NCI-H1436 (cell line): Measurements from ENCODE around the gene CHD6.

ENCODE experiments used
- DNase-seq: peaks from one replicate; lab custom pipeline; 2025; lab: John Stamatoyannopoulos, UW

CHD6 gene

DNA sequence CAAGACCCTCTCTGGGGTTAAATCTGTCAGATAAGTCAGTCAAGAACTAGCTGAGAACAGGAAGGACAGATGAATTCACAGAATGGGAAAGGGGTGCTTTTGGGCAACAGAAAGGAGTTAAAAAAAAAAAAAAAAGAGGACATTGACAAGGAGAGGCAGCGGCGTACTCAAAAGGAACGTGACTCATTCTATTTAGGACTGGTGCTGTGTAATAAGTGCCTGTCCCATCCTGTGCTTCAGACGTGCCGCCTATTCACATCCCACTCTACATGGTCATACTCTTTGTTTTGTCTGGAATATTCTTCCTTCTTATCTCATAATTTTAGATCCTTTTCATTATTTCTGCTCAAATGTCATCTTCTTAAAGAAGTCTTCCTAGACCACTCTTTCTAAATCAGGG lies 150.5 kb downstream of the CHD6 start:
- DNase-seq, result no peak

DNA sequence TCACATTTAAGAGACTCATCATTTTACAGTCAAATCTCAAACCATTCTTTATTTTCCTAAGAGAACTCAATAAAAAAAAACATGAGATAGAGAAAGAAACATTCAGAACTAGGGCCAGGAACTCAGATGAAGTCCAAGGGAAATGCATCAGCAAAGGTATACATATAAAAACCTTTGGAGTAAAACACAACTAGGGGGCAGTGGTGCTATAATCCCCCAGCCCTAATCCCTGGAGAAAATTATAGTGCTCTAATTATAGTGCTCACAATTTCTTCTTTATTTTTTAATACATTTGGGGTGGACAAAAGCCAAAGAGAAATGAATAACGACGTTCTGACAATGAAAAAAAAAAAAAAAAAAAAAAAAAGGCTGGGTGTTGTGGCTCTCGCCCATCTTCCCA lies 151.0 kb downstream of the CHD6 start:
- peak; percentile 1 for DNase-seq

DNA sequence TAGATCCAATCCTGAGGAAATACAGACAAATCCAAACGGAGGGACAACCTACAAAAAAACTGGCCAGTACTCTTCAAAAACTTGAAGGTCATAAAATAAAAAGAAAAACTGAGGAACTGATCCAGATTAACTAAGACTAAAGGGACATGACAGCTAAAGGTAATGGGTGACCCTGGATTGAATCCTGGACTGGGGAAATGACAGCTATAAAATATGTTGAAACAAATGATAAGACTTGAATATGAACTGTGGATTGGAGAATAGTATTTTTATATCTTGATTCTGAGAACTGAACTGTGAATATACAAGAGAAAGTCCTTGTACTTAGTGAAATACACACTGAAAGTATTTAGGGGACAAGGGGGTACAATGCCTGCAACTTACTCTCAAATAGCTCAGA lies 154.6 kb downstream of the CHD6 start:
- no peak for DNase-seq

DNA sequence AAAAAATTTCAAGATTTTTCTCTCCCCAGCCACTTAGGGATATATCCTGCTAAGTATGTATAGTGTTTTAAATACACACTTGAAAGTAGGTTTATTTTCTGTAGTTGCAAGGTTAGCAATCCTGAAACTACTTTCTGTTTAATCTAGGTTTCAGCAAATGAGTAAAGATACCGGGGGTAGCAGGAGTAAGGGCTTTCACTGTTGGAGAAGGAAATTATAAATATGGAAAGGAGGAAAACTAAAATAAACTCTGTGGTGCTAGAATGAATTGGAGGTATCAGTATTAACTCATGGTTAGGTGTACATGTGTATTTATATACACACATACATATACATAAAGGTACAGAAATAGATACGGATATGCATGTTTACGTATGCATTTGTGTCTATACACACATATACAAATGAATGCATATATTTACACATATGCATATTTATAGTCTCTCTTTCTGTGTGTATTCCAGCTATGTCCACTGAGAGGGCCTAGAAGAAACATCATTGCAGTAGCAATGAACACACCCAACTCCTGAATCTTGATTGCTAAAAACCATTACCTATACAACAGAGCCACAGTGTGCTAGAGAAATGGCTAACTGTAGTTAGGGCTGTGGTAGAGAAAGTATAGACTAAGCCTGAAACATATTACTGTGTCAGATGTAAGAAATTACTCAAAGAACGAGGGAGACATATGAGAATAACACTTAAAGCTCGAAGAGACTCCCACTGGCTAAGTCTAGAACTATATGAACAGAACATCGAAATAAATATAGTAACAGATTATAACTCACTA lies 155.6 kb downstream of the CHD6 start:
- DNase-seq, result no peak

DNA sequence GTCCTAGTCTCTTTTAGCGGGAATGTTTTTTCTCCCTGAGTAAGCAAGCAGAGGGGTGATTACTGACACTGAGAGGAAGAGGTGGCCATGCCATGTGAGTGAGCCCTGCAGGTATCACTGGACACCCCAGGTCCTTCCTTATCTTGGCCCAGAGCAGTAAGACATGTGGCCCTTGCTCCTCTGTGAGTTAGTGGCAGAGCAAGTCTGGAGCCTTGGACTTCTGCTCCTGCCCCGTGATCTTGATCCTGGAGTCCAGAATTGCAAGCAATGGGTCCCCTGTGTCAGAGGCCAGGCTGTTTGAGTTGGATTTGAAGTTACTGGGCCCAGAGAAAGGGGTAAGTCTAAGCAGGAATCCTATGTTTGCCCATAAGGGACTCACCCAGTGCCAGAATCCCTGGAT lies 159.4 kb downstream of the CHD6 start:
- DNase-seq, result no peak

DNA sequence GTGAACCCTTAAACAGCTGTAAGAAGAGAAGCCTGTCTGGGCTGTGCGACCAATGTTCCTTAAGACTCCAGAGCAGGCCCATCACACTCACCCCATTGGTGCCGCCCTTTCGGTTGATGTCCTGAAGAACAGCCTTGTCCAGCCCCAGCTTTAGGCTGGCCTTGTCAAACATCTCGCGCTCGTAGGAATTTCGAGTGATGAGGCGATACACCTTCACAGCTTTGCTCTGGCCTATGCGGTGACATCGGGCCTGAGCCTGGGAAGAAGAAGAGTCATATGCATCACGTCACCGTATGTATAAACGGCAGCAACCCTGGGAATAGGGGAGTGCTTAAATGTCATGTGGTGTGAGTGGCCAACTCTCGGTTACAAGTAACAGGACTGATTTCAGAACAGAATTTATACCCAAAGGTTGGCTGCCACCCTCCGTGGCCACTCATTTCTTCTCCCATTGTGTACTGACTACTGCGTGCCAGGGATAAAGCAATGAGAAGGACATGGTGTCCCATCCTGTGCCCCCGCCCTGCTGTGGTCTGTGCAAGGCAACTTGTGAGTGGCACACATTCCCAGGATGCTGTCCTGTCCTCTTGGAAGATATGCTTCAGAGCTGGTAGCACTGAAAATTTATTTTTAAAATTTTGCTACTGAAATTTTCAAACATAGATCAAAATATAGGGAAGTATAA lies 160.9 kb downstream of the CHD6 start:
- DNase-seq, result no peak

DNA sequence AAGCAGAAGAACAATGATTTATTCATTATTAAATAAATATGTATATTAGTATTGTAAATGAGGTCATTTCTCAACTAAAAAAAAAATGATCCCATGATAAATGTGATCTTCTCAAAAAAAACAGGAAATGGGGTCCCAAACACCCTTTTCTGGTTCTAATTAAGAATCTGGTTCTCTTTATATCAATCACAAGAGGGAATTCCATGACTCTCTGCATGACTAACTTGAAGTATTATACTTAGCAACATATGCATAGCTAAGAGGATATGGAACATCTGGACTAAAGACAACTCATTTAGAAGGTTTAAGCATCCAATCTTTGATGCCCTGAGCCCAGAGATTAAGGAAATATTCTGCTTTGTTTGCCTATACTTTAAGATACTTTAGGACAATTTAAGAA lies 161.8 kb downstream of the CHD6 start:
- DNase-seq, result no peak

DNA sequence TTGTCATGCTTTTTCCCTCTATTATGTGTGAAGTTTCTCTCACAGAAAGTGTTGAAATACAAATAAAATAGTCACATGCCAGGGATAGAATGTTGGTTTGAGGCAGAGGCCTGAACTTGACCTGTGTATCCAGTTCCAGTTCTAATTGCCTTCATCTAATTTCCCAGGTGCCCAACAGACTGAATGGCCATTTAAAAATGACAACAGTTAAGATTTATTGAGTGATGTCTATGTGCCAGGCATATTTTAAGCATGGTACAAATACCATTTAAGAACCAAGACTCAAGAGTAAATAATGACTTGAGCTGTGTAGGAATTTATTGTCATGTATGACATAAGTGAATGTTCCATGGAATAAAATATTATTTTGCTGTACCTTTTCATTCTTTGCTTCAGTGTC lies 163.9 kb downstream of the CHD6 start:
- DNase-seq, result no peak

DNA sequence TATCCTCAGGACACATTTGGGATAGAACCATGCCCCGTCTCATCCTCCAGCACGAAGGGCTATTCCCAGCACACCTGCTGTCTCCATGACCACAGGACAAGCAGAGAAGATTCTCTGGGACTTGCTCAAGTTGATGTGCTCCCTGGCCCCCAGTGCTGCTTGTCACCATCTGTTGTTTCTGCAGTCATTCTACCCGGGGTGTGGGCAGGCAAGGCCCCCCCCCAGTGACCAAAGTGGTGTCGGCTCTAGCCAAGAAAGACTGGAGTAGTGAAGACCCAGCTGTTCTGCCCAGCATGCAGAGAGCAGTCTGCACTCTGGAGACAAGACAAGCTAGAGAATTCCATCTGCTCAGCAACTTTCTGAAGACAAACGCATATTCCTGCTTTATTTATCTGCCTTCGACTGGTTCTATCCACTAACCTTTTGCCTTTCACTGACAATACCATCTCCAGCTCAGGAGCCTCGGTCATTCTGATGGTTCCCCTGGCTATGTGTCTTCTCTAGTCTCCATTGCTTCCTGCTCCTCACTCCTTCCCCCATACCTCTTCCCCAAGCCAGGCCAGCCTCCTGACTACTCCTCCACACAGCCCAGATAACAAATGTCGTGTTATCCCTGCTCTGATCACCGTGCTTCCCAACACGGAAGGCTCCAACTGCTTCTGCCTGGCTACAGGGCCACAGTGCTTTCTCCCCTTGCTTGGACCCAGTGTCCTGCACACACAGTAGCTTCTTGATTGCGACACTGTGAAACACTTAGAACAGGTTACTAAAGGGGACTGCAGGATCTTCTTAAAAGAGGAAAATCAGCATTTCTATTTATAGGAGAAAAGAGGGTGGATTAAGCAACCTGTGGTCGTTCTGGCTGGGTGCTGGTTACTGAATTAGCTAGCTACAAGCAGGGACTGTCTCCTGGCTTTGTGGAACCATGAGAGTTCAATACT lies 164.9 kb downstream of the CHD6 start:
- DNase-seq, result no peak

DNA sequence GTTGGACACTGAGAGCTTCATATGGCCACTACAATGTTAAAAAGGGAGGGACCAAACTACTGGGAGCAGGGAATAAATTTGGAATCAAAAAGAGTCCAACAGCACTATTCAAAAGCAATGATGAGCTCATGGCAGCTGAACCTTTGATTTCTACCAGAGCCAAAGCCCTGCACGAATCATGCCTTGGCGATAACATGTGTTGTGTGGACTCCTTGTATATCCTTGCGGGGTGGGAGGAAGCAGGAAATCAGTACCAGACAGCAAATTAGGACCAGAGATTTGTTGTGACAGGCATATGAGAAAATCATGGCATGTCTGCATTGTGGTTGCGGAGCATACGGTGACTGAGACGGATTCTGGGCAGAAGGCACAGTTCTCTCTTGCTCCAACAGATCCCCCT lies 166.0 kb downstream of the CHD6 start:
- no peak for DNase-seq

DNA sequence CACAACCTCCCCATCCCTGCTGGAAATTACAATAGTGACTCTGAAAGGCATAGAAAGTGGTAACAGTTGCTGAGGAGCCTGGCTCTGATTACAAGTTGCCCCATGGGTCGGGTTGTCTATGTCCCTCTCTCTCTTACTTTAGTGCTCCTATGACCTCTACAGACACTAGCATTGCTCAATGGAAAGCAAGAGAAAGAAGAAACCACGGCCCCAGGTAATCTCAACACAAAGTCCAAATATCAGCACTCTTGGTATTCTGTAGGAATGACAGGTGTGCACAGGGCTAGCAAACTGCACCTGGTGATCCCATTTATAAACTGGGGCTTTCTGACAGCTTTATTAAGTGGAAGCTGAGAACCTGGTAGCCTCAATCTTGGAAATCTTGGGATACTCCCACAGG lies 171.2 kb downstream of the CHD6 start:
- no peak for DNase-seq

DNA sequence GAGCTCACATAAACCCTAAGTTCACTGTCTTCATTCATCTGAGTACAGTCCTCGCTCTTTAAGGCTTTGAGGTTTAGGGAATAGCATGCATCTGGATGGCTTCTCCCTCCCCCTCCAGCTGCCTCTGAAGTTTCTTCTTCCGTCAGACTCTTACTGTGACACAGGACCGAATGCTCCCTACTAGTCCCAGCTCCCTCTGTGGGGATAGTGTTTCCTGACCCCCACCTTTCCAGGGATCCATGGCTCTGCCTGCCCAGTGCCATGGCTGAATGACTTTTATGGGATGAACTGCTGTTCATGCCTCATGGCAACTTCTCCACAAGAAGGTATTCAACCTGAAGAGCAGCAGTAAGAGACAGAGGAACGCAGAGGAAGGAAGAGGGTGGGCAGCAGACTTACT lies 171.7 kb downstream of the CHD6 start:
- no peak for DNase-seq

DNA sequence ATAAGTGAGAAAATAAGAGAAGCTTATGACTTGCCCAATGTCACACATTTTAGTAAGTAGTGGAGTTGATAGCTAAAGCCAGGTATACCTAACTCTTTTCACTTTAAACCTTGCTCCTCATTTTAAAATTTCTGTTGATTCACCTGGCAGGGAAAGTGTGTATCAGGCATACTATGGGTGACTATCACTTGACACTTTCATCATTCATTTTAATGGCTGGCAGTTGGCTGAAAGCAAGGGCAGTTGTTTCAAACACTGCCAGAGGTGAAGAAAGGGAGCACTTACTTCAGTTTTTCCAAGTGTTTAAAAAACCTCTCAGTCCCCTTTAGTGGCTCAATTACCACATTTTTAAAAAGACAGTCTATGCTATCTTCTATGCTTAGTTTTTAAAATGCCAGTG lies 173.4 kb downstream of the CHD6 start:
- no peak for DNase-seq

DNA sequence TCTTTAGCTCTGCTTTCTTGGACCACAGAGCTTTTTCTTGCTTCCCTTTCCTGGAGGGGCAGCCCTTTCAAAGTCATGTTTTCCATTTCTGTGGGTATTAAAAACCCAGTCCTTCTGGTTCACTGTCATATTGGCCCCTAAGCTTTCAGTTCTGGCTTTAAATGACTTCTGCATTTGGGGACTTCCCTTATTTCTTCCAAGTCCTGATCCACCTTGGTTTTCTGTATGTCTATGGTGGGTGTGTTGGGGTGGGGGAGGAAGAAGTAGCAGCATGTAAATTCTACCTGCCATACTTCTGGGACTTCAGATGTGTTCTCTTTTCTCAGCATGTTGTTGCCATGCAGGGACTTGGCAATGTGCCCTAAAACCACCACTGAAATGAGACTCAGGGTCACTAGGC lies 174.5 kb downstream of the CHD6 start:
- no peak for DNase-seq

DNA sequence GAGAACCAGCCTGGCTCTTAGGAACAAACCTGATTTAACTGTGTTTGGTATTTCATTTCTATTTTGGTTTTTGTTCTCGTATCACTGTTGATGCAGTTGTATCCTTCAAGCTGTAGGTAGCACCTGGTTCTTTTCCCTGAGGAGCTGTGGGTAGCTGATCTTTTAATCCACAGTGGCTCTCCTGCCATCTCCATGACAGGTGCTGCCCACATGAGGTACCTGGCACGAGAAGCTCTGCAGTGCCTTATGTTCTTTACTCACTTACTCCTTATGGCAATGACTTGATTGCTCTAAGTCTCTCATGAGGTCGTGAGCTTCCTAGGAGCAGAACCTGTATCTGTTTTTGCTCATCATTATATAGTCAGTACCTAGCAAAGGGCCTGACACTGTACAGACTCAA lies 177.3 kb downstream of the CHD6 start:
- DNase-seq, result no peak

DNA sequence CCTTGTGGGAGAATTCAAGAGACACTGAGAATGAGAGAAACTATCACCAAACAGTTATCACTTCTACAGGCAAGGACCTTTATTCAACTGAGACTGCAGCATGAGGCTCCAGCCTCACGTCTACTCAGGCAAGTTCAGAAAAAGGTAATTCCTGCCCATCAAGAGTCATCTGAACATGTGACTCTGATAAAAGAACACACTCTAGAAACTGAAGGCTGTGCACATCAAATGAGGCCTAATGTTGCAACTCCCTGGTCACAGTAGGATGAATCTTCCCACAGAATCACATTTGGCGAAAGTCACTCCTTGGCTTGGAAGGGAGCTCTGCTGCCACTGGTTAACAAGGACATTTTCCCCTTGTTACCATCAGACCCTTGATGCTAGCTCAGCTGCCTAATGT lies 180.3 kb downstream of the CHD6 start:
- no peak for DNase-seq

DNA sequence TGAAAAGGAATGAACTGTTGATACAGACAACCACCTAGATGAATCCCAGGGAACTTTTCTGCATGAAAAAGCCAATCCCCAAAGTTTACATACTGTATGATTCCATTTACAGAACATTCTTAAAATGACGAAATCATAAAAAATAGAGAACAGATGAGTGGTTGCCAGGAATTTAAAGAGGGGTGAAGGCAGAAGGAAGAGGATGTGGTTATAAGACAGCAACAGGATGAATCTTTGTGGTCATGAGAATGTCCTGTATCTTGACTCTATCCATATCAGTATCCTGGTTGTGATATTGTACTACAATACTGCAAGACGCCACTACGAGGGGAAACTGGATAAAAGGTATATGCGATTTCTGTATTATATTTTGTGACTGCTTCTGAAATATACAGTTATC lies 181.5 kb downstream of the CHD6 start:
- DNase-seq, result no peak

DNA sequence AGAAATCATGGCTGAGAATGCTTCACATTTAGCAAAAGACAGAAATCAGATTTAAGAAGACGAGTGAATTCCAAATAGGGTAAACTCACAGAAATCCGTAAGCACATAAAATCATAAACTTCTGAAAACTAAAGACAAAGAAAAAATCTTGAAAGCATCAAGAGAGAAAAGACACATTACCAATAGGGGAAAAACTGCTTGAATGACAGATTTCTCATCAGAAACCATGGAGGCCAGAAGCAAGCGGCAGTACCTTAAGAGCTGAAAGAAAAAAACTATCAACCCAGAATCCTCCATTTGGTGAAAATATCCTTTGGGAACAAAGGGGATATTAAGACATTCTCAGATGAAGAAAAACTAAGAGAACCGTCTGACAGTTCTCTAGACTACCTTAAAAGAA lies 185.0 kb downstream of the CHD6 start:
- DNase-seq, result no peak

DNA sequence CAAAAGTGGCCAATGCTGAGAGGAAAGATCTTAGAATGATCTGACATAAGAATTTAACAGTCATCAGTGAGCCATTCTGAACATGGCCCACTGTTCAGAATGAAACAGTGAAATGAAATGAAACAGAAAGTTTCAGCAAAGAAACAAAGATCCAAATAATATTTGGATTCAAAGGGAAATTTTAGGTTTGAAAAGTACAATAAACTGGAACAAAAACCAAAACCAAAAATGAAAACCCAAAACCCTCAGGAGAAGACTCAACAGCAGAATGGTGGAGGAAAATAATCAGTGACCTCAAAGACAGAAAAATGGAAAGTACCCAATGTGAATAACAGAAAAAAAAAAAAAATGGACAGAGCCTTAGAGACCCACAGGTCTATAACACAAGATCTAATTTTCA lies 185.4 kb downstream of the CHD6 start:
- DNase-seq, result no peak

DNA sequence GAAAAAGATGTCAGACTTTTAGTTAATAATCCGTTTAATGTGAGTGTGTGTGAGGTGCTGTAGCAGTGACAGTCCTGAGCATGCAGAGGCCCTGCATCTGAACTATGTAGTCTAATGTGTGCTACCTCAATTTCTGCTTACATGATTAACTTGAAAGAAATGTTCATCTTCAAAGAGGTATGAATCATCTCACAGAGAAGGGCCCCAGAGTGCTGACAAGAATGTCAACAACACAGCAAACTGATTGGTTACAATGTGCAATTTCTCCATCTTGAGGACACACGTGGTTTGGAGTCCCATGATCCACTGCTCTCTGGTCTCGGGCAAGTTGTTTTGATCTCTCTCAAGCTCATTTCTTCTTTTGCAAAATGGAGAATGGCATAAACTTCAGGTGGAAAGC lies 189.9 kb downstream of the CHD6 start:
- no peak for DNase-seq

DNA sequence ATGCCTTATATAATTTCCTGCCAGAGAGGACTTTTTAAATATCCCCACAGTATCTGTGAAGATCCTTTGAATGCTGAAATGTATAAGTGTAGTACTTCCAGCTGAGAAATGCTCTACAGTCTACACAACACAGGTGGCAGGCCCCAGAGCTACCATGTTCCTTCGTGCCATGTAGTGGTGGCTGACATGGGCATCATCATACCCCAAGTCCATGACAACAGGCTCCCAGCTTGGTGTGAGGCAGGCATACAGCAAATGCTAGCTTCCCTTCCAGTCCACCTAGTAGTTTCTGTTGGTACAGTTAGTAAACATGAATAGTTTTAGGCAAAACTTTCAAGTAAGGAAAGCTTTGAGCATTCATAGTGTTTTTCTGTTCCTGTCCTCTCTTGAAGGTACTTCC lies 190.3 kb downstream of the CHD6 start:
- no peak for DNase-seq

DNA sequence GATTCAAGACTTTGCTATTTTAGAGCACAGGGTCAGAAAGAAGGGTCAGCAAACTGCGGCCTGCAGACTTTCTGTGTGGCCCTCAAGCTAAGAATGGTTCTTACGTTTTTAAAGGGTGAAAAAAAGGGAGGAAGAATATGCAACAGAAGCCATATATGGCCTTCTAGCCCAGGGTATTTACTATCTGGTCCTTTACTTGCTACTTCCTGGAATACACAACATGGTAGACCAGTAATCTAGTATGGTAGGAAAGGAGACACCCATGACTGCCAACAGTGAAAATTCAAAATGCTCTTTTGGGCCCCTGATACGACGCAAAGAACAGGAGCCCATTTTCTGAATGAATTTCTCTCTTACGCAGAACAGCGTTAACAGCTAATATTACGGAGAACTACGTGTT lies 191.2 kb downstream of the CHD6 start:
- DNase-seq, result no peak
